GM21515 (cell line): ENCODE data around the gene SPRR2A.
"Not testable (repeated sequence)": the region's sequence is repeated elsewhere in the genome, so short reads cannot be mapped to it uniquely, and the experiment has no call there.

ENCODE experiments used
- ATAC-seq: cut with Tn5 transposase; IDR thresholded peaks from one replicate; pipeline ENCODE4 v1.9.1; 2021; ENCODE audit not compliant: unreplicated experiment

The SPRR2A gene

DNA sequence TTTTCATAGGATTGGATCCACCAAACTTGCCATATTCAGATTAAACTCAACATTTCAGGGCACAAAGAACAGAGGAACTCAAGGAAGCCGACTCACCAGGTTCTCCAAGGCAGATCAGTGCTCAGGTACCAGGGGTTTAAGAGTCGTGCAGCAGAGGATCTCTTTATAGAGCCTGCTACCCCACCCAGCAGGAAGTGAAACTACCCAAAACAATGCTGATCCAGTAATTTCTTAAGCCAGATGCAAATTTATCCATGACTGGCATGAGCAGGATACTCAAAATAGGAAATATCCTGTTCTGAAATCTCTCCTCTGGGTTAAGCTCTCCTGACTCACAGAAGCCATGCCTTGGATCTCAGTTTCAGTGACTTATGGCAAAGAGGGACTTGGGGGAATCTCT is at the start of gene SPRR2A:
SPRR2A (minus strand) TSS at position 138 of the 400 bp plus-strand sequence. CDS start 777 bp downstream, outside the sequence.
- ATAC-seq = no peak

DNA sequence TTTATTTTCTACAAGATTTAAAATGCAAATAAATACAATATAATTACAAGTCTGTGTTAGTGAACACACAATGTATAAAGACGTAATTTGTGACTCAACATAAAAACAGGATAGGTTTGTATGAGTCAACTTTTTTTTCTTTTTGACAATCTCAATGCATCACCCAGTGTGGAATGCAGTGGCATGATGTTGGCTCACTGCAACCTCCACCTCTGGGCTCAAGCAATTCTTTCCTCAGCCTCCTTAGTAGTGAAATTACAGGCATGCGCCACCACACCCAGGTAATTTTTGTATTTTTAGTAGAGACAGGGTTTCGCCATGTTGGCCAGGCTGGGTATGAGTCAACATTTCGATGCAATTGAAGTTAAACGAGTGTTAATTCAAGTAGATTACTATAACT is 42.9 kb upstream of the SPRR2A start:
- ATAC-seq = no peak

DNA sequence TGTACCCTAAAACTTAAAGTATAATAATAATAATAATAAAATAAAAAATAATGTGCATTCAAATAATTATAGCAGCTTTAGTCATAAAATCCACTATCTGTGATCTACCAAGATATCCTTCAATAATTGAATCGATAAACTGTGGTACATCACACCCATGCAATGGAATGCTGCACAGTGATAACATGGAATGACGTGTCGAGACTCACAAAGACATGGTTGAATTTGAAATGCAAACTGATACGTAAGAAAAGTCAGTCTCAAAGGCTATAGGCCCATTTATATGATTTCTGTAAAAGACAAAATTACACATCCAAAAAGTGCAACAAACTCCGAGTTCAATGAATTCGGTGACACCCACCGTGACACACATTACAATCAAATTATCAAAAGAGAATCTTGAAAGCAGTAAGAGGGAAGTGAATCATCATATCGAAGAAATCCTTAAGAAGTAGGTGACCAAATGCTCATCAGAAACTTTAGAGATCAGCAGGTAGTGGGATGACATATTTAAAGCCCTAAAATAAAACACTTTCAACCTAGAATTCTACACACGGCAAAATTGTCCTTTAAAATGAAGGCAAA is 42.2 kb upstream of the SPRR2A start:
- ATAC-seq = no peak

DNA sequence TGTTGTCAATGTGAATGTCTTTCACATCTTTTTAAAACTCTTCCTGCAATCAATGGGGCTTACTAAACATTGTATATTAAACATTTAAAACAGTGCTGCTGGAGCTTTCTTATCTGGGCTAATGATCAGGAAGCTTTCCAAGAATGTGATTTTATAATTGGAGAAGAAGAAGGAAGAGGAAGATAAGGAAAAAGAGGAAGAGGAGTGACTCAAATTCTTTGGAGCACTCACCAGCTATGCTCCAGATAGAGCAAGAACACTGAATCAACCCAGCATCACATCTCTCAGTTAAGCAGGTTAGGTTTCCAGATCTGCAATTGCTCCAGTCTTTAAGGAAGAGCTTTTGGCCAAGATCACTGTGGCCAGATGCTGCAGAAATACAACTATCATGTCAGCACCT is 38.5 kb upstream of the SPRR2A start:
- no peak for ATAC-seq

DNA sequence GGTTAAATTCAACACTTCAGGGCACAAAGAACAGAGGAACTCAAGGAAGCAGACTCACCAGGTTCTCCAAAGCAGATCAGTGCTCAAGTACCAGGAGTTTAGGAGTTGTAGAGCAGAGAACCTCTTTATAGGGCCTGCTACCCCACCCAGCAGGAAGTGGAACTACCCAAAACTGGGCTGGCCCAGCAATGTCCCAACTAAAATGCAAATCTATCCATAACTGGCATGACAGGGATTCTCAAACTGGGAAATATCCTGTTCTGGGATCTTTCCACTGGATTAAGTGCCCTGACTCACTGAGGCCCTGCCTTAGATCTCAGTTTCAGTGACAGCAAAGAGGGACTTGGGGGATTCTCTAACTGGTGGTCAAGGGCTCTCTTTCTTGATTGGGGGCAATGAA is 37.1 kb upstream of the SPRR2A start, which contains the start of gene SPRR2E:
SPRR2E (minus strand) TSS at position 101 of the 400 bp plus-strand sequence. CDS start 775 bp downstream, outside the sequence.
- ATAC-seq = no peak

DNA sequence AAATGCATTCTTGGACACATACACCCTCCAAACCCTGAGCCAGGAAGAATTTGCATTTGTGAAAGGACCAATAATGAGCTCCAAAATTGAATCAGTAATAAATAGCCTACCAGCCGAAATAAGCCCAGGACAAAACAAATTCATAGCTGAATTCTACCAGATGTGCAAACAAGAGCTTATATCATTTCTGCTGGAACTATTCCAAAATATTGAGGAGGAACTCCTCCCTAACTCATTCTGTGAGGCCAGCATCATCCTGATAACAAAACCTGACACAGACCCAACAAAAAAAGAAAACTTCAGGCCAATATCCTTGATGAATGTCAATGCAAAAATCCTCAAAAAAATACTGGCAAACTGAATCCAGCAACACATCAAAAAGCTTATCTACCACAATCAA is 30.3 kb upstream of the SPRR2A start:
- no peak for ATAC-seq

DNA sequence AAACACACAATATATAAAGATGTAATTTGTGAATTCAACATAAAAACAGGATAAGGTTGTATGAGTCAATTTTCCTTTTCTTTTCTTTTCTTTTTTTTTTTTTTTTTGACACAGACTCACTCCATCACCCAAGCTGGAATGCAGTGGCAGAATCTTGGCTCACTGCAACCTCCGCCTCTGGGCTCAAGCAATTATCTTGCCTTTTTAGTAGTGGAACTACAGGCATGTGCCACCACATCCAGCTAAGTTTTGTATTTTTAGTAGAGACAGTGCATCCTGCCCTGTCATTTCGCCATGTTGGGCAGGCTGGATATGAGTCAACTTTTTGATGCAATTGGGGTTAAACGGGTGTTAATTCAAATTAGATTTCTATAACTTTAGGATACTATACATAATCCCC is 24.4 kb upstream of the SPRR2A start:
- ATAC-seq = no peak

DNA sequence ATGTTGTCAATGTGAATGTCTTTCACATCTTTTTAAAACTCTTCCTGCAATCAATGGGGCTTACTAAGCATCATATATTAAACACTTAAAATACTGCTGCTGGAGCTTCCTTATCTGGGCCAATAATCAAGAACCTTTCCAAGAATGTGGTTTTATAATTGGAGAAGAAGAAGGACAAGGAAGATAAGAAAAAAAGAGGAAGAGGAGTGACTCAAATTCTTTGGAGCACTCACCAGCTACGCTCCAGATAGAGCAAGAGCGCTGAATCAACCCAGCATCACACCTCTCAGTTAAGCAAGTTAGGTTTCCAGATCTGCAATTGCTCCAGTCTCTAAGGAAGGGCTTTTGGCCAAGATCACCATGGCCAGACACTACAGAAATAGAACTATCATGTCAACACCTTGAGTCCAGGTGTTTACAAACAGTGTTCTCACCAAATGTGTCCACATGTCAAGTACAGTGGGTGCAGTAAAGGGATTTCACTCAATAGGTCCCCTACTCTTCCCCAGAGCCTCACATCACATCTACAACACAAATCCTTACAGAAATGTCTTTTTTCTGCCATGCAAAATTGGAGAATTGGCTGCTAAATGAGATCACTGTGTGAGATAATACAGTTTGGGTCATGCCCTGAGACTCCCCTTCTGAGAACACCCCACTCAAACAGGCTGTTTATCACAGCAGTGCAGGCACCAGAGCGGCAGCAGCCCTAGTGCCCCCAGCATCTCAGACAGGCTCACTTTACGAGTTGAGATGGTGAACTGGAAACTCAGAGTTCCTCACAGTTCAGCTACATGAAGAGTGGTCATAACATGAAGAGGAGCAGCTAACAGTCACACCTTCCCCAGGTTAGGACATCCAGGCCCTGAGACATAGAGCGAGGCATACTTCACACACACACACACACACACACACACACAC is 15.8 kb upstream of the SPRR2A start:
- ATAC-seq = no peak

DNA sequence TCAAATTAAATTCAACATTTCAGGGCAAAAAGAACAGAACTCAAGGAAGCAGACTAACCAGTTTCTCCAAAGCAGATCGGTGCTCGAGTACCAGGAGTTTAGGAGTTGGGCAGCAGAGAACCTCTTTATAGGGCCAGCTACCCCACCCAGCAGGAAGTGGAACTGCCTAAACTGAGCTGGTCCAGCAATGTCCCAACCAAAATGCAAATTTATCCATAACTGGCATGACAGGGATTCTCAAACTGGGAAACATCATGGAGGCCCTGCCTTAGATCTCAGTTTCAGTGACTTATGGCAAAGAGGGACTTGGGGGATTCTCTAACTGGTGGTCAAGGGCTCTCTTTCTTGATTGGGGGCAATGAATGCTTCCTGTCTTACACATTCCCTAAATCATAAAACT is 14.2 kb upstream of the SPRR2A start, which contains the start of gene SPRR2B:
SPRR2B (minus strand) TSS at position 101 of the 400 bp plus-strand sequence. CDS start 772 bp downstream, outside the sequence.
- no peak for ATAC-seq

DNA sequence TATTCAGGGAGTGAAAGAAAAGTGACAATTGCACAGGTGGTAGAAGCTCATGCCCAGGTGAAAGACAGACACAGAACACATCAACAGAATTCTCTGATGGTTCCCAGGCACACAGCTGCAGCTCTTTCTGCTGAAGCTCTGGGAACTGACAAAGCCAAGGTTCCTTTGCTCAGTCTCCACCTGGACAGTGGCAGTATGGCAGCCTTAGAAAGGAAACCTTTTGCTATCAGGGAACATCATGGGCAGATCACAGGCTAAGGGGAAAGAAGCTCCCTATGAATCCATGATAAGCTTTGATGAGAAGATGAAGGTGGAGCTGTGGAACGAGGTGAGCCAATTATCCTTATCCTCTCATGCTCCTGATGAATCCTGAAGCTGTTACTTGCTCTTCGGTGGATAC is 12.9 kb upstream of the SPRR2A start:
- no peak for ATAC-seq

DNA sequence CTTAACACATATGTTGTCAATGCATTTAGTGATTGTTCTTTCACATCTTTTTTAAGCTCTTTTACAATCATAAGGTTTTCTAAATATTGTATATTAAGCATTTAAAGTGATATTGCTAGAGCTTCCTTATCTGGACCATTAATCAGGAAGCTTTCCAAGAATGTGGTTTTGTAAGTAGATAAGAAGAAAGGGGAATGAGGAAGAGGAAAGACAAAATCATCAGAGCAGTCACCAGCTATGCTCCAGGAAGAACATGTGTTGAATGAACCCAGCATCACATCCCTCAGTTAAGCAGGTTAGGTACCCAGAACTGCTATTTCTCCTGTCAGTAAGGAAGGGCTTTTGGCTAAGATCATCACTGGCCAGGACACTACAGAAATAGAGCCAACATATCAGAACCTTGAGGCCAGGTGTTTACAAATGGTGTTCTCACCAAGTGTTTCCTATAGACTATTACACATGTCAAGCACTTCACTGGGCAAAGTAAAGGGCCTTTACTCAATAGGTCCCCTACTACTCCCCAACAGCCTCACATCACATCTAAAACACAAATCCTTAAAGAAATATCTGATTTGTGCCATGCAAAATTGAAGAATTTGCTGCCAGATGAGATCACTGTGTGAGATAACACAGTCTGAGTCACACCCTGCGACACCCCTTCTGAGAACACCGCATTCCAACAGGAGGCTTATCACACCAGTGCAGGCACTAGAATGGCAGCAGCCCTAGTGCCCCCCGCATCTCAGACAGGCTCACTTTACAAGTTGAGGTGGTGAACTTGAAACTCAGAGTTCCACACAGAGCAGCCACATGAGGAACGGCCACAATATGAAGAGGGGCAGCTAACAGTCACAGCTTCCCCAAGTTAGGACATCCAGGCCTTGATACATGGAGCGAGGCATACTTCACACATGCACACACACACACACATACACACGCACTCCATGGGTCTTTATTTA is 1.8 kb upstream of the SPRR2A start:
- no peak for ATAC-seq

DNA sequence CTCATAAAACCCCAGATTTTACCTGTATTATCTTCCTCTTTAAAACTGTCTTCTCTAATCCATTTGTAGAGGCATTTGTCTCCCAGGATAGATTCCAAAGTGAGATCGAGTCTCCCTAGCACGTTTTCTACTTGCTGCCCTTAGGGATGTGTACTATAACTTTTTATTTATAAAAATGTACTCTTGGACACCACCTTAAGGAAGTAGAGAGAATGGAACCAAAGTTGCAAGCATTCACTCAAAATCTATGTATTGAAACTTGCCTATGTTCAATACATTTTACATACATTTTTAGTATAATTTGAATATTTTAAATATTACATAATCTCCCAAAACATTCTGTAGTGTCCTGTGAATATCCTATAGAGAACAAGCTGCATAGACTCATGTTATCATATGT is 842 bp upstream of the SPRR2A start:
- ATAC-seq = no peak

DNA sequence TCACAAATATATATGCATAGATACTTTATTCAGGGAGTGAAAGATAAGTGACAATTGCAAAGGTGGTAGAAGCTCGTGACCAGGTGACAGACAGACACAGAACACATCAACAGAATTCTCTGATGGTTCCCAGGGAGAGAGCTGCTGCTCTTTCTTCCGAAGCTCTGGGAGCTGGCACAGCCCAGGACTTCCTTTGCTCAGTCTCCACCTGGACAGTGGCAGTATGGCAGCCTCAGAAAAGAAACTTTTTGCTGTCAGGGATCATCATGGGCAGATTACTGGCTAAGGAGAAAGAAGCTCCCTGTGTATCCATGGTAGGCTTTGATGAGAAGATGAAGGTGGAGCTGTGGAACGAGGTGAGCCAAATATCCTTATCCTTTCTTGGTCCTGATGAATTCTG is 1.2 kb downstream of the SPRR2A start:
- ATAC-seq = not testable (repeated sequence)

DNA sequence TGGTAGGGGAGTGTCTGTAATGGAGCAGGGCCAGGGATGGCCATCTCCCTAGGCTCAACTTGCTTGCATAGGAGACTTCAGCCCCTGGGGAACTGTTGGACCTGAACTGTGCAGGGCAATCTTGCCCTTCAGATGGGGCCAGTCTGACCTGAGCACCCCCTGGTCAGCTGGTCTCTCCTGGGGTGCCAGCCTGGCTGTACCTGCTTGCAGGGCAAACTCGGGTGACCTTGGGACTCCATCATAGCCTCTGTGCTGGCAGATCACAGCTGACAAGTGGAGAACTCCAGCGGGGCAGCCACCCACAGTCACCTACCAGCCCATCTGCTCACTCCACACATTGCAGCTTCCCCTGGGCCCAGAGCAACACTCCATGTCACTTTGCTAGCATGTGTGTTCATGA is 8.1 kb downstream of the SPRR2A start:
- ATAC-seq = no peak

DNA sequence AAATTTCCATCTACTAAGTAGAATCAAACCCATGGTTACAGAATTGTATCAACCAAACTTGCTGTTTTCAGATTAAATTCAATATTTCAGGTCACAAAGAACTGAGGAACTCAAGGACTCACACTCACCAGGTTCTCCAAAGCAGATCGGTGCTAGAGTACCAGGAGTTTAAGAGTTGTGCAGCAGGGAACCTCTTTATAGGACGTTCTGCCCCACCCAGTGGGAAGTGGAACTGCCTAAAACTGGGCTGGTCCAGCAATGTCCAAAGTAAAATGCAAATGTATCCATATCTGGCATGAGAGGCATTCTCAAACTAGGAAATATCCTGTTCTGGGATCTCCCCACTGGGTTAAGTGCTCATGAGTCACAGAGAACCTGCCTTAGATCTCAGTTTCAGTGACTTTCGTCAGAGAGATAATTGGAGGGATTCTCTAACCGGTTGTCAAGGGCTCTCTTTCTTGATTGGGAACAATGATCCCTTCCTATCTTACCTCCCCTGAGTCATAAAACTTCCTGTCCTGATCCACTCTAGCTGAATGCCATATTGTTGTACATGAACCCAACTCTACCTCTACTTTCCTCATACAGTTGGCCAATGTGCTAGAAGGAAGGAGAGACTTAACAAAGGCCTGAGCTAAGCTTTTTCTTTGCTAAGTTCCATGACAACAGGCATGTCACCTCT is 16.2 kb downstream of the SPRR2A start, which contains the start of gene SPRR2D:
SPRR2D (minus strand) TSS at position 171 of the 682 bp plus-strand sequence. CDS start 774 bp downstream, outside the sequence.
- ATAC-seq = no peak

DNA sequence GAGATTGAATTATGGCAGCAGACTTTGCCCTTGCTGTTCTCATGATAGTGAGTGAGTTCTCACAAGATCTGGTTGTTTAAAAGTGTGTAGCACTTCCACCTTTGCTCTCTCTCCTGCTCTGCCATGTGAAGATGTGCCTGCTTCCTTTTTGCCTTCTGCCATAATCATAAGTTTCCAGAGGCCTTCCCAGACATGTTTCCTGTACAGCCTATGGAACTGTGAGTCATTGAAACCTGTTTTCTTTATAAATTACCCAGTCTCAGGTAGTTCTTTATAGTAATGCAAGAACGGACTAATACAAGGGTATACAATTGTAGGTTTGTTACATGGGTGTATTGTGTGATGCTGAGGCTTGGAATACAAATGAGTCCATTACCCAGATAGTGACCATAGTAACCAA is 22.1 kb downstream of the SPRR2A start:
- ATAC-seq = no peak

DNA sequence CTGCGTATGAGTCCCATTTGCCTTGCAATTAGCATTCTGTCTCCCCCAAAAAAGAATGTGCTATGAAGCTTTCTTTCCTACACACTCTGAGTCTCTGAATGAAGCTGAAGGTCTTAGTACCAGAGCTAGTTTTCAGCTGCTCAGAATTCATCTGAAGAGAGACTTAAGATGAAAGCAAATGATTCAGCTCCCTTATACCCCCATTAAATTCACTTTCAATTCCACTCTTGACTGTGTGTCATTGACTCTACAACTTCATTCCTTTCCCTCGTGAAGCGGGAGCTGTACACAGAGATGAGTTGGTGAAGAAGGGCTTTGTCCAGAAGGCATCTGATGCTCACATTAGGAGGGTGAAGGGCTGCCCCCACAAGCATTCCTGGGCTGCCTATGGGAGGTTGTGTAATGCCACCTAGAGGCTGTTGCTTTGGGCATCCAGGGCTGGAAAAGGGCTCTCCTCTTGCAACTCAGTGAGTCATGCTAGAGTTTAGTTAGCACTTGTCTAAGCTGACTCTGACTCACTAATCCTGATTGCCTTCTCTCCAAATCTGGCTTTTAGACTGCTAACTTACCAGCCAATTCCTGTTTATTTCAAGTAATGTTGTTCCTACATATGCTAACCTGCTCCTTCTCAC is 24.5 kb downstream of the SPRR2A start:
- ATAC-seq = no peak

DNA sequence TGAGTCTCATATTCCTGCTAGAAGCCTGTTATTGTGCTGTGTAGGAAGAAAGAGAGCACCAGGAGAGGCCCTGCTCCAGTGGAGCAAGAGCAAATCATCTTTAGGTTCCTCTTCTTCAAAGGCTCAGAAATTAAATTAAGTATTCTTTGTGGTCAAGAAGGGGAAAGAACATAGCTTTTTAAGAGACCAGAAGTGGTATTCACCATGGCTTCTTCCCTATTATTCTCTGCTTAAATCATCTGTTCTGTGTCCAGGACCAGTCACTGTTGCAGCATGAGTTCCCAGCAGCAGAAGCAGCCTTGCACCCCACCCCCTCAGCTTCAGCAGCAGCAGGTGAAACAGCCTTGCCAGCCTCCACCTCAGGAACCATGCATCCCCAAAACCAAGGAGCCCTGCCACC is 25.2 kb downstream of the SPRR2A start:
- no peak for ATAC-seq

DNA sequence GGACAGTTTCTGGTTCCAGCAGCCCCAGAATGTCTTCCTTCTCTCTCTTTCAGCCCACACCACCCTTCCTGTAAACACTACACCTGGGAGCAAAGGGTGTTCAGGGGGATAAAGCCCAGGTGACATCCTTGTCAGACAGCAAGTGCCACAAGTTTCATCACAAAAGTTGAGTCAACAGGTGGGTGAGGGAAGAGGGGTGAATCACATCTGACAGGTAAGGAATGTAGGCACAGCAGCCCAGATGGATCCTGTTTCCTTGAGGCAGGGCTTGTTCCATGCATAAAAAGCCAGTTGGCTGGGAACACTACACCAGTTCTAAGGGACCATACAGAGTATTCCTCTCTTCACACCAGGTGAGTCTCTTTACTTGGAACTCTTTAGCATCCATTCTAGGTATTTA is 26.4 kb downstream of the SPRR2A start, which contains the start of gene SPRR1B:
SPRR1B (plus strand) TSS at position 309 of the 400 bp plus-strand sequence. CDS start 1,143 bp downstream, outside the sequence.
- no peak for ATAC-seq

DNA sequence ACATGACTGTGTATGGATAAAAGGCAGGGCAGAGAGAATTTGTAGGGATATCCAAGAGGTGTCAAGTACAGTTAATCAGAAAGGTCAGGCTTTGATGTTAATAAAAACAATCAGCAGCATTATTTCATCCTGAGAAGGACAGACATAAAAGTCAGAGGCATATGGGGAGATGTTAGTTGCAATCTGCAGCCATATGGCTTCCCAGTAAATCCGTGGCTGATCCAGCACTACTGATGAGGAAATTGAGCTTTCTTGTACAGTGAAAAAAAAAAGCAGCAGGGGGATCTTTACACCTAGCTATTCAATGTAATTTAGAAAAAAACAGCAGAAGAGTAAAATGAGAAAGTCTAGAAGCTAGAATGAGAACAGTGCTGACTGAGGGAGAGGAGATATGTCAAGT is 28.5 kb downstream of the SPRR2A start:
- no peak for ATAC-seq
